Liver (tissue), 3 donors: ENCODE results near the gene FAM234B.

Experiments used
- CTCF ChIP-seq: fragments of 150-350 bp; IDR thresholded peaks from 2 replicates; pipeline ENCODE4 v1.5.1; 2017; ENCODE audit warnings: improper control_type of control experiment, low read depth, low read length; ENCODE audit not compliant: missing input control
- EGR1 ChIP-seq, 2 donors: IDR thresholded peaks; 2 replicates each; pipeline ENCODE4 v1.6.1; 2016 to 2018; ENCODE audit warnings: antibody characterized with exemption in 2 of 2, low read depth in 2 of 2
- GABPA ChIP-seq, 2 donors: IDR thresholded peaks in 1 of 2; conservative IDR thresholded peaks in 1 of 2; 2 replicates each; pipeline ENCODE4 v1.6.1; 2016; ENCODE audit warnings: antibody characterized with exemption in 2 of 2, mild to moderate bottlenecking in 1 of 2, moderate library complexity in 1 of 2
- JUND ChIP-seq, 2 donors: IDR thresholded peaks; 2 replicates each; pipeline ENCODE4 v1.6.1; 2016; ENCODE audit warnings: antibody characterized with exemption in 2 of 2
- MAX ChIP-seq: IDR thresholded peaks from 2 replicates; pipeline ENCODE4 v1.6.1; 2016; ENCODE audit warnings: antibody characterized with exemption
- NR2F2 ChIP-seq: IDR thresholded peaks from 2 replicates; pipeline ENCODE4 v1.6.1; 2016; ENCODE audit warnings: antibody characterized with exemption
- RAD21 ChIP-seq, 2 donors: IDR thresholded peaks; 2 replicates each; pipeline ENCODE4 v1.6.1; 2016; ENCODE audit warnings: antibody characterized with exemption in 2 of 2, mild to moderate bottlenecking in 2 of 2
- SP1 ChIP-seq: IDR thresholded peaks from 2 replicates; pipeline ENCODE4 v1.6.1; 2018; ENCODE audit warnings: antibody characterized with exemption, mild to moderate bottlenecking
- TAF1 ChIP-seq: conservative IDR thresholded peaks from 2 replicates; pipeline ENCODE4 v1.6.1; 2016; ENCODE audit warnings: antibody characterized with exemption, mild to moderate bottlenecking
- YY1 ChIP-seq: IDR thresholded peaks from 2 replicates; pipeline ENCODE4 v1.6.1; 2016; ENCODE audit warnings: antibody characterized with exemption, mild to moderate bottlenecking
- ZBTB33 ChIP-seq: IDR thresholded peaks from 2 replicates; pipeline ENCODE4 v1.6.1; 2016; ENCODE audit warnings: antibody characterized with exemption
- donor health status: healthy.
- donor health status: healthy.

GRCh38 chr12:13120413-13120812 is 76.2 kb downstream of the FAM234B start:
- TF ChIP-seq CTCF (no peak), YY1 (no peak), MAX (no peak), ZBTB33 (no peak), RAD21 (IDR thresholded peaks at IDR 0.05) (no peak), EGR1 (IDR thresholded peaks at IDR 0.05; ENCODE audit: low read depth in 2 of 2) (no peak), SP1 (no peak), NR2F2 (no peak), GABPA (IDR thresholded peaks at IDR 0.05 in 1 of 2, conservative IDR thresholded peaks at IDR 0.05 in 1 of 2) (no peak), JUND (IDR thresholded peaks at IDR 0.05) (no peak), TAF1 (no peak)
